GM19025 (cell line): ENCODE measurements around the gene MMP20.

Source experiments
- ATAC-seq: cut with Tn5 transposase; IDR thresholded peaks from one replicate; pipeline ENCODE4 v1.9.1; 2021; ENCODE audit warnings: mild to moderate bottlenecking, low read depth, moderate library complexity; ENCODE audit not compliant: unreplicated experiment

Gene MMP20

DNA sequence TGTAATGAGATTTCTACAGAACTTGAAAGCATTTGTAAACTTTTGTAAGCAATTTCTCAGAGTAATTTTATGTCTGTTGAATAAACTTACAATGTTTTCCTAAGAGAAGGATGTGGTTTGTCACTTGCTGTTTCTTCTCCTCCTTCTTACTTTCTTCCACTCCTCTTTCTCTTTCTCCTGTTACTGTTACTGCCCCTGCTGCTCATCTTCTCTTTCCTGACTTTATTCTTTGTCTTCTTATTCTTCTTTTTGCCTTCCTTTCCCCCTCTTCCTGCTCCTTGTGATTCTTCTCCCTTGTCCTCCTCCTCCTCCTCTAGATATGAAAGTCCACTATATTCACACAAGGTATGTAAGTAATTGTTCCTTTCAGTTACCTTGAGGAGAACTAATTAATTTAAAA is 63.5 kb downstream of the MMP20 start:
- no peak for ATAC-seq

DNA sequence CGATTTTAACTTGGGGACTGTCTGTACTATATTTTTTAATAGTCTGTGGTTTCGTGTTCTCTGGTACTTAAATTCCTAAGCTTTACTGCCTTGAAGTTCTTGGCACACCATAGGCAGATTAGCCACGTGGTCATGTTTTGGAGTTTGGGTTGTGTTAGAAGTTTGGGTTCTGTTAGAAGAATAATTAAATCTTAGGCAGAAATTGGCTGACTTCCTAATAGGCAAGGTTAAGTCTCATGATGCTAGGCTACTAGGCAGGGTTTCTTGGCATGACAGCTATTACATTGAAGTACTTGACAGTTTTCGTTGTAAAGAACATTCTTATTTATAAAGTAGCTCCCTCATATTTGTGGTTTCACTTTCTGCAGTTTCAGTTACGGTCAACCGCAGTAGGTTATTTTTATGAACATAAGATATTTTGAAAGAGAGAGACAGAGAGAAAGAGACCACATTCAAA is 64.5 kb downstream of the MMP20 start:
- peak; percentile 72 for ATAC-seq

DNA sequence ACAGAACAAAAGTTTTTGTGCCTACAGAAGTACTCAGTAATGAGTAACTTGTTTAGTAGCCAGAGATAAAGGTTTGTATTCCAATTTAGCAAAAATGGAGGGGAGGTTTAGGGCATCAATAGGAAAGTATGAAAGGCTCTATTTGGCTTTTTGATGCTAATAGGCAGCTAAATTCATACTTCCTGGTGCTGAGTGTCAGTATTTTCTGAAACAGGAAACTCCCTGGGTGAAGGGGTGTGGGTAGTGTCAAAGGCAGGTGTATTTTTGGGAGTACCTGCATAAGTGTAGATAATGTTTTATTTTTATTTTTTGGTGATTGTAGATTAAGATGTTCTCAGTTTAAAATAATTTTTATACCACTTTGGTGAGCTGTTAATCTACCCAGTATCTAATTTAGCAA is 65.3 kb downstream of the MMP20 start:
- no peak for ATAC-seq

DNA sequence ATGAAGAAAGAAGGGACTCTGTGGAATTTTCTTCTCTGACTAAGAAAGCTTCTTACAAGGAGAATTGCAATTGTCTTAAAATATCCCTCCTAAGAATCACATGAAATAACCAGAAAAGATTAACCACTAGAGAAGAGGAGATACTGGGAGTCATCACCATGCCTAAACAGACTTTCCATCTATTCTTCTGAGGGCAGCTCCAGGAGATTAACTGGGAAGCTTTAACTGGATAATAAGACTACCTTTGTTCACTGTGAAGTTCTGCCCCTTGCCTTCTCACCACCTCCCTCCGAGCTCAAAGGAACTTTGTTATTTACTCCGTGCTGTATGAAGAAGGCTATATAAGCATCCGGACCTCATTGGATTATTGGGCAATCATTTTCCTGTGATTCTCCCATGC is 70.0 kb downstream of the MMP20 start:
- no peak for ATAC-seq

DNA sequence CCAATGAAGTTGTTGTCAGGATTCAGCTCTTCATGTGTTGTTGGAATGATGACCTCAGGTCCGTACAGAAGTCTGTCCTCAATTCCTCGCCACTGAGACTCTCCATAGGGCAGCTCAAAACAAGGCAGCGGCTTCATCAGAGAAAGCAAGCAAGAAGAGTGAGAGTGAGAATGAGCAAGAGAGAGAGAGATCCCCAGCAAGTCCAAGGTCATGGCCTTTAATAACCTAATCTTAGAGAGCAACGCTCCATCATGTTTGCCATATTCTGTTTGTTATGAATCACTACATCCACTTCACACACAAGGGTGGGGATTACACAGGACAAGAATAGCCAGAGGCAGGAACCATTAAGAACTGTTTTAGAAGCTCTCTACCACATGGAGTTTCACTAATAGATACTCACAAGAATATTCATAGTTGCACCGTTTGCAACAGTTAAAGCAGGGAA is 71.3 kb downstream of the MMP20 start:
- peak; percentile 55 for ATAC-seq

DNA sequence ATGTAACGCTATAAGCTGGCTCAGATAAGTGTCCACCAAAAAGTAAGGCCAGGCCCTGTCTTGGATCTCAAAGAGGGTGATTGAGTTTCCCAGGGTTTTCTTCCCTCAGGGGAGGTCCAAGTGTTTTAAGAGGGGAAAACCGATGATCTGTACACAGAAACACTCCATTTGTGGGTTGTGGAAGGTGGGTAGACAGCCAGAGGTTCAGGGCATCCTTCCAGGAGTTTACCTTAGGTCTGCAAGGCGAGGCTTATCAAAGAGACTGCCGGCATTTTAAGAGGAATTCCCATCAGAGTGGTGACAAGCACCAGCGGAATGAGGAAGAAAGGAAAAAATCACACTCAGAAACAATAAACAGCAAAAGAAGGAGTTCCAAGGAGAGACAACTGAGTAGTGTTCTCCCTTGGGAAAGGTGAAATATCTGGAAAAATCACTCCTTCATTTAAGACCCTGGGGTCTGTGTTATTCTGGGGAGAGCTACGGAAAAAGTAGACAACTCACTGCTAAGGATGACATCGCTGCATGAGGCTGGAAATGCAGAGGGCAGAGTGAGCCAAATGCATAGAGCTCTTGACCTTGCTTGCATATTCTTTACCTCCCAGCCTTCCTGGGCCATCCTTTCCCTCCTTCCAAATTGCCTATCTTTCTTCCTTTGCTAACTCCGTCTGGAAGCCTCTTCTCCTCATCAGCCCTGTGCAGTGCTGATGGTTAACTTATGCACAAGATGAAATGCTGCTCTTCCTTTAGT is 72.5 kb downstream of the MMP20 start:
- no peak for ATAC-seq

DNA sequence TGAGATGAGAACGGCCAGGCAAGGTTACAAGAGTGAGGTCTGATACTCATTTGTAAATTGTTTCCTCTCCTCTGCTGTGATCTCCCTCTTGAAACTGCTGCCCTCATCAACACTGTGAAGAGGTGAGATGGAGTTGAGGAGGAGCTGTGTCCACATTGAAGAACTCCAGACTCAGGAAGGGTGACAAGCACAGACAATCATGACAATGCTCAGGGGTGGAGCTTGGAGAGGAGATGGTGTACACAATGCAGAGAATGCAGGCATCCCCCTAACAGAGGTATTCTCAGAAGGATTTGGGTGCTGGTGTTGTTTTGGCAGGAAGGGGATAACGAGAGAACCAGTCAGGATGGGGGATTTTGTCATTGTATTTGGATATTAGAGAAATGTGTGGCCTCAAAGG is 73.1 kb downstream of the MMP20 start:
- ATAC-seq = no peak

DNA sequence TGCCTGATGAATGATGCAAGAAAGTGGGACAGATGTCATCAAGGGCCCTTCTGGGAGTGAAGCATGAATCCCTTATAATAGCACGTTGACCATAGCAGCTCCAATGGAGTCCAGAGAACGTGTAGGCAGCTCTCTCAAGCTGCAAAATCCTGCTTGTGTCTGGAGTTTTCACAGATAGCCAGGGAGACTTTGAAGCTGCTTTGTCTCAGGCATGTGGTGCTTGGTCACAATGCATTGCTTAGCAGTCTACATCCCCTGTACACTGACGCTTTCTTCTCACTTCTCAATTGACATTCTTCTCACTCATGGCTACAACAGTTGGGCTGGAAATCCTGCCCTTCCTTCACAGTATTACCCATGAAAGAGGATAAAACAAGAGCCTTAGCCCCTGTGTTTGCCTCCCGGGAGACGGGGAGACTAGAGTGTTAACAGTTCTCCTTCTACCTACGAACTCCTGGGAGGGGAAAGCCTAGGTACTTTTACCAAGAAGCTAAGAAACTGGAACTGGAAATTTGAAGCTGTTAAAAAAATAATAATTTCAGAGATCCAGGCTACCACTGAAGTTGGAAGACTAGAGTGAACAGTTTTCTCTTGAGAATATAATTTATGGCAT is 73.9 kb downstream of the MMP20 start:
- ATAC-seq = no peak

DNA sequence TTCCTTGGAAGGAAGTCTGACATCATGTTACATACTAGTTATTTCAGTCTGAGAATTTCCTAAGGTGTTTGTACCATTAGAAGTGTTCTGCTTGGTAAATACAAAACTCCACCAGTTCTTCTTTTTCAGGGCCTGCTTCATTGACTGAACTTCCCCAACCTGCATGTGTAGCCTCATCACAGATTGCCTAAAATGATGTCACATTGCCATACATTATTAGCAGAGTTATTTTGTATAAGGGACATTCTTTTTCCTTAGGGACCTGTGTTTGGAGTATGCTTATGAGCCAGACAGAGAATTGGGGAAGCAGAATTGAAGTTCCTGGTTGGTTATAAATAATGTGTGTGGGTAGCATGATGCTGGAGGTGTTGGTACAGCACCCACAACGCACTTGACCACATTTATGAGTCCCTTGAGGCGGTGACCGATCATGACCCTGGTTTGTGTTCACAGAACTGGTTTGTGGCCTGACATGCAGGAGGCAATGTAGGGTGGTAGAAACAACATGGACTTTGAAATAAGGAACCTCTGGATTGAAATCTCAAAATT is 78.1 kb downstream of the MMP20 start:
- ATAC-seq = peak; percentile 75

DNA sequence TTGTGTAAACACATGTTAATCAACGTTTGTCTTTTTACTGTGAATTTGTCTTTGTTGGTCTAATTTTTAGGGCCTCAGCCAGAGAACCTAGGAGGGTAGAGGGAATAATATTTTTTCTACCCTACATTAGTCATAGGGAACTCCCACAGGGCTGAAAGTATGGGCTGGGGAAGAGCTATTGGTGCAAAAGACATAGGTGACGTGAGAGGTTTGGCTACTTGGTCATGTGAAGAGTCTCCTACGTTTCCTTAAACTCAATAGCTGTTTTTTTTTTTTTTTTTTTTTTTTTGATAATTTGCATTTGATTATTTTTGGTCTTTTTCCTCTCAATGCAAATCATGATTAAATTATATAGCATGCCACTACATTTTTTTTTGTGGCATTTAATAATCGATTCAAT is 78.7 kb downstream of the MMP20 start:
- no peak for ATAC-seq

DNA sequence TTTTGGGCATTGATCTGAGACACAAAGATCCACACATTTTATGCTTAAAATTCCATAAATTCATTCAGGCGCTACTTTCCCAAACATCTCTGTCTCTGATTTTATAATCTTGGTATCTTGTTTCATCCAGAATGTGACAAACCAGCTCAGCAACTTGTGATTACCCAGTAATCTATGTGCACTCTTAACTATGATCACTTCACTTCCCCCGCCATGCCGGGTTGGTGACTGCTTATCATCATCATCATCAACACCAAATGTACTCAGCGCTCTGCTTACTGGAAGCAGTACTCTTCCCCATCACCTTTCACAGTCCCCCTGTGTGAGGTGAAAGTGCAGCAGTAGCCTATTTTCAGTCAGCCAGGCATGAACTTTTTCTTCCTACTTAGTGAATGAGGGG is 79.4 kb downstream of the MMP20 start:
- no peak for ATAC-seq

DNA sequence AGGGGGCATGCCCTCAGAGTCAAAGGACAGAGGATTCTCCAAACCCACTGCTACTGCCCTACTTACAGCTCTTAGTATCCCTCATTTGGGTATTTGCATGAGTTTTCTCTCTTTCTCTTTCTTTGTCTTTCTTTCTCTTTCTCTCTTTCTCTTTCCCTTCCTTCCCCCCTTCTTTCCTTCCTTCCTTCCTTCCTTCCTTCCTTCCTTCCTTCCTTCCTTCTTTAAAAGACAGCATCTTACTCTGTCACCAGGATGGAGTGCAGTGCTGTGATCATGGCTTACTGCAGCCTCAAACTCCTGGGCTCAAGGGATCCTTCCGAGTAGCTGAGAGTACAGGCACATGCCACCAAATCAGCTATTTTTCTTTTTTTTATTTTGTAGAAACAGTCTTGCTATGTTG is 80.5 kb downstream of the MMP20 start:
- no peak for ATAC-seq

DNA sequence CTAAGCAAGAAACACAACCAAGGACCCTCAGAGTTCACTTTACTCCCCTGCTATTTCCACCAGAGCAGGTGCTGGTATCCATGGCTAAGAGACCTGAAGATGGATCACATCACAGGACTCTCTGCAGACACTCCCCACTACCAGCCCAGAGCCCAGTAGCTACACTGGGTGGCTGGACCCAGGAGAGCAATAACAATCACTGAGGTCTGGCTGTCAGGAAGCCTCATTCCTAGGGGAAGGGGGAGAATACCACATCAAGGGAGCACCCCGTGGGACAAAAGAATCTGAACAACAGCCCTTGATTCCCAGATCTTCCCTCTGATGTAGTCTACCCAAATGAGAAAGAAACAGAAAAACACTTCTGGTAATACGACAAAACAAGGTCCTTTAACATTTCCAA is 85.6 kb downstream of the MMP20 start:
- ATAC-seq = no peak

DNA sequence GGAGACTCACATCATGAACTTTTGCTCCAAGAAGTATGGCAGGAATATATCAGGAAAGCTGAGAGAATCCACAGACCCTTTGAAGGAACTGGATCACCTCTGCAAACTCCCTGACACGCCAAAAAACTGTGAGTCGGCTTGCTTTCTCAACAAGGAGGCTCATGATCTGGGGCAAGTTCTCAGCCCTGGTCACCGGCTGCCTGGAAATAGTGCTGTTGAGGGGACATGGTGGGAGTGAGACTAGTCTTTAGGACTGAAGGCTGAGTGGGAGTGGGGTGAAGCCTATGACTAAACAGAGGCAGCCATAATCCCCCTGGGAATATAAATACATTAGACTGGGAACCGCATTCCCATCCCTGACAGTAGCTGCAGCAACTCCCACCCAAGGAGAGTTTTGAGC is 86.2 kb downstream of the MMP20 start:
- ATAC-seq = no peak

DNA sequence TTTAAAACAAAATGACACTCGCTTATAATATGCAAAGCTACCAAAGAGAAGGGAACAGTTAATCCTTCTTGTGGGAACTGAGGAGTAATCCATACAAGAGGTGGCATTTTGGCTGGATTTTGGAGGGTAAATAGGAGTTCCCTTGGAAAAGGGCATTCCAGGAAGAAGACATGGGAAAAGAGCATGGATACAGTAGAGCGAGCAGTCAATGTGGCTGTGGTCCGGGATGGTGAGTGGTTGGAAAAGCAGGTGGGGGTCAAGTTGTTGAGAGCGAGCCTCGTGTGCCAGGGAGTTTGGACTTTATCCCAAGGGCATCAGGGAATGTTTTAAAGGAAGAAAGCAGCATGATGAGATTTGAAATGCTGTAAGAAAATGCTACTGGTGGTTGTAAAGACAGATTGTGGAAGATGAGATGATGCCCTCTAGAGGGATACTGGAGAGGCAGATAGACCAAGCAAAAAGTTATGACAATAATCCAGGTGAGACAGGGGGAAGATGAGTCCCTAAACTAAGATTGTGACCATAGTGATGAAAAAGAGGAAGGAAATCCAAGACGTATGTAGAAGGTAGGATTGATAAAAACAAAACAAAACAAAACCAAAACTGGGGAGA is 90.8 kb downstream of the MMP20 start:
- no peak for ATAC-seq

DNA sequence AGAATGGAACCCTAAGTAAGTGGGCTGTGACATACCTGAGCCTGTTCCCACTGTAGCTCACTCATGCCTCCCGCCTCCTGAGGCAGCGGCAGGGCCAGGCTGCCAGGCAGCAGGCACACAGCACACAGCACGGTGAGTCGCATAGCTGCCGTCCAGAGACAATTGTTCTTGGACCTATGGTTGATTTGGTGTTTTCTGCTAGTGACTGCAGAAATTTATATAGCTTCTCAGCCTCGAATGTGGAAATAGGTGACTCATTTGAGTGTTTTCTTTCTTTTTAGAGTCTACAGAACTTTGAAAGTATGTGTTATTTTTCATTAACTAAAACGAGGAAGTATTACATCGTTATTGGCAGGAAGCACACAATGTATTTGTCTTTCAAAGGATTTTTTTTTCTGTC is 94.6 kb downstream of the MMP20 start, which contains the start of gene MMP7:
MMP7 (minus strand) TSS at position 190 of the 400 bp plus-strand sequence; CDS start at position 143, 47 bp downstream.
- no peak for ATAC-seq

DNA sequence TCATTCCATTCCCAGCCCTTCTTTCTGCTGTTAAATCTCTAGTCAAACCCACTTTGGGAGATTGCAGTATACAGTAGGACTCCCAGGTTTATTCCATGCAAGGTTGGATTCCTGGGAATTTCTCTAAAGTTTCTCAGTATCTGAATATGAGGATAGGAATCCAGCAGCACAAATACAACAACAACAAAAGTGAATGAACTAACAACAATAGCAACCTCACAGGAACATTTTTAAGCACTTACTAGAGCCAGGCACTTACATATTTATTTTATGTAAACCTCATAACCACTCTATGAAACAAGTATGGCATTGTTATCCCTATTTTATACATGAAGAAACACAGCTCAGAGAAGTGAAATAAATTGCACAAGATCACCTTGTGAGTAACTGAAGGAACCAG is 96.5 kb downstream of the MMP20 start:
- ATAC-seq = no peak

DNA sequence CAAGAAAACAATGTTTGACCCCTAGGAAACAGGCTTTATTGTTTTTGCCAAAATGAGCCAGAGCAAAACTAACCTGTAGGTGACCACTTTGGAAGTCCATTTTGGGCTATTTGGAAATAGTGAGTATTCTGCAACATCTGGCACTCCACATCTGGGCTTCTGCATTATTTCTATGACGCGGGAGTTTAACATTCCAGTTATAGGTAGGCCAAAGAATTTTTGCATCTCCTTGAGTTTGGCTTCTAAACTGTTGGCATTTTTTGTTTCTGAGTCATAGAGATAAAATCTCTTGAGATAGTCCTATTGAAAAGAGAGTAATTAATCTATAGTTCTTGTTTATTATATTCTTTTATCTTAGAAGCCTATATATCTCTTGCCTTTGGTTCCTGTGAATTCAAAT is 97.4 kb downstream of the MMP20 start:
- ATAC-seq = no peak

DNA sequence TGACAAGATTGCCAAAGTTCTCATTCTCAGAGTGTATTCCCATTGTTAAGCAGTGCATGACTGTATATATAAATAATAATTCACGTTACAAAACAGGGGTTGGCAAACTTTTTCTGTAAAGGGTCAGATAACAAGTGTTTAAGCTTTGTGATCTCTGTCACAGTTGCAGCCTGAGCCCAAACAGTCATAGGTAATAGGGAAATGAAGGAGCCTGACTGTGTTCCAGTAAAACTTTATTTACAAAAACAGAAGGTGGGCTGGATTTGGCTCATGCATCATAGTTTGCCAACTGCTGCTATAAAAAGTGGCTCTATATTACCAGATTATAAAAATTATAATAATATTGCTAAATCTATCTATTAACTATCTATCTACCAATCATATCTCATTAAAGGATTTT is 98.1 kb downstream of the MMP20 start:
- ATAC-seq = no peak
